Lower leg skin (tissue), 3 donors: ENCODE data around the gene PSMA2.

ENCODE experiments used
- POLR2A ChIP-seq, 2 donors: fragments of 450-650 bp; IDR thresholded peaks; one replicate each; pipeline ENCODE4 v1.6.1; 2016 to 2017; ENCODE audit warnings: antibody characterized with exemption in 2 of 2, mild to moderate bottlenecking in 1 of 2, moderate library complexity in 1 of 2
- TF ChIP-seq, protein P1 (sequence below), 3 donors: fragments of 450-650 bp; IDR thresholded peaks; one replicate each; pipeline ENCODE4 v1.5.1; 2016; ENCODE audit warnings: antibody characterized with exemption in 3 of 3, mild to moderate bottlenecking in 3 of 3, moderate library complexity in 2 of 3

GRCh38 chr7:42940985-42941847 lies 9.2 kb upstream of the PSMA2 start:
- TF ChIP-seq, protein P1, sequence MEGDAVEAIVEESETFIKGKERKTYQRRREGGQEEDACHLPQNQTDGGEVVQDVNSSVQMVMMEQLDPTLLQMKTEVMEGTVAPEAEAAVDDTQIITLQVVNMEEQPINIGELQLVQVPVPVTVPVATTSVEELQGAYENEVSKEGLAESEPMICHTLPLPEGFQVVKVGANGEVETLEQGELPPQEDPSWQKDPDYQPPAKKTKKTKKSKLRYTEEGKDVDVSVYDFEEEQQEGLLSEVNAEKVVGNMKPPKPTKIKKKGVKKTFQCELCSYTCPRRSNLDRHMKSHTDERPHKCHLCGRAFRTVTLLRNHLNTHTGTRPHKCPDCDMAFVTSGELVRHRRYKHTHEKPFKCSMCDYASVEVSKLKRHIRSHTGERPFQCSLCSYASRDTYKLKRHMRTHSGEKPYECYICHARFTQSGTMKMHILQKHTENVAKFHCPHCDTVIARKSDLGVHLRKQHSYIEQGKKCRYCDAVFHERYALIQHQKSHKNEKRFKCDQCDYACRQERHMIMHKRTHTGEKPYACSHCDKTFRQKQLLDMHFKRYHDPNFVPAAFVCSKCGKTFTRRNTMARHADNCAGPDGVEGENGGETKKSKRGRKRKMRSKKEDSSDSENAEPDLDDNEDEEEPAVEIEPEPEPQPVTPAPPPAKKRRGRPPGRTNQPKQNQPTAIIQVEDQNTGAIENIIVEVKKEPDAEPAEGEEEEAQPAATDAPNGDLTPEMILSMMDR (IDR thresholded peaks at IDR 0.05): peak in 1 of 3 donors; percentile 46
- no peak for TF ChIP-seq POLR2A (IDR thresholded peaks at IDR 0.05)
